ENCODE measurements around the gene SUPT7L.

The SUPT7L gene

GRCh38 chr2:27664622-27665363 is 1.4 kb upstream of the SUPT7L start:
- Histone ChIP-seq H3K27me3 (no peaks in the 10 kb centered on the region), H3K4me3 (peak overlapping the region; percentile 90), H3K9me3 (no peaks in the 10 kb centered on the region), H3K4me1 (peaks cover 30% of the 10 kb centered on the region), H3K27ac (no peak overlapping the region), H3K9ac (peak overlapping the region; percentile 95), H3K36me3 (peaks cover 51% of the 10 kb centered on the region), H4K20me1 (no peaks in the 10 kb centered on the region), H3K4me2 (peak overlapping the region; percentile 97)
- peak; percentile 68; the same call in 1 of the 2 replicates for TF ChIP-seq Cebpa-rat (IDR thresholded peaks at IDR 0.05)

GRCh38 chr2:27664154-27664574 is 750 bp upstream of the SUPT7L start:
- Histone ChIP-seq H3K9me3 (no peaks in the 10 kb centered on the region), H4K20me1 (no peaks in the 10 kb centered on the region), H3K9ac (peak overlapping the region; percentile 95), H3K4me2 (peak overlapping the region; percentile 97), H3K27me3 (no peaks in the 10 kb centered on the region), H3K4me1 (peaks cover 30% of the 10 kb centered on the region), H3K36me3 (peaks cover 50% of the 10 kb centered on the region), H3K4me3 (peak overlapping the region; percentile 90), H3K27ac (peak overlapping the region; percentile 95)
- no peak for TF ChIP-seq Cebpa-rat (IDR thresholded peaks at IDR 0.05)

GRCh38 chr2:27661371-27661770 is 2.0 kb downstream of the SUPT7L start:
- Histone ChIP-seq H3K4me1 (peaks cover 30% of the 10 kb centered on the region), H3K9me3 (no peaks in the 10 kb centered on the region), H3K9ac (no peak overlapping the region), H3K27ac (no peak overlapping the region), H3K36me3 (peaks cover 53% of the 10 kb centered on the region), H3K4me2 (no peak overlapping the region), H3K4me3 (no peak overlapping the region), H4K20me1 (peaks cover 5% of the 10 kb centered on the region; the same call in 1 of the 2 replicates), H3K27me3 (no peaks in the 10 kb centered on the region)
- no peak for TF ChIP-seq Cebpa-rat (IDR thresholded peaks at IDR 0.05)

GRCh38 chr2:27655155-27655951 is 8.1 kb downstream of the SUPT7L start:
- no peak overlapping the region for H3K4me3 ChIP-seq
- H3K27ac ChIP-seq = no peak overlapping the region
- peaks cover 9% of the 10 kb centered on the region; the same call in 1 of the 2 replicates for H4K20me1 ChIP-seq
- no peaks in the 10 kb centered on the region for H3K27me3 ChIP-seq
- no peak overlapping the region for H3K4me2 ChIP-seq
- H3K4me1 ChIP-seq = no peaks in the 10 kb centered on the region
- no peak for TF ChIP-seq Cebpa-rat (IDR thresholded peaks at IDR 0.05)
- no peaks in the 10 kb centered on the region for H3K9me3 ChIP-seq
- H3K36me3 ChIP-seq = peaks cover 96% of the 10 kb centered on the region
- no peak overlapping the region for H3K9ac ChIP-seq

- no peak overlapping the region for H3K4me2 ChIP-seq
- no peak overlapping the region for H3K9ac ChIP-seq
- H3K4me3 ChIP-seq = no peak overlapping the region
- TF ChIP-seq Cebpa-rat (IDR thresholded peaks at IDR 0.05) = no peak
- no peaks in the 10 kb centered on the region for H3K27me3 ChIP-seq
- peaks cover 9% of the 10 kb centered on the region; the same call in 1 of the 2 replicates for H4K20me1 ChIP-seq
- H3K27ac ChIP-seq = no peak overlapping the region
- peaks cover 98% of the 10 kb centered on the region for H3K36me3 ChIP-seq
- no peaks in the 10 kb centered on the region for H3K9me3 ChIP-seq
- H3K4me1 ChIP-seq = no peaks in the 10 kb centered on the region
Measured at GRCh38 chr2:27653397-27653796, 10.0 kb downstream of the SUPT7L start.

GRCh38 chr2:27652790-27653189 is 10.6 kb downstream of the SUPT7L start:
- TF ChIP-seq Cebpa-rat (IDR thresholded peaks at IDR 0.05) = no peak
- no peaks in the 10 kb centered on the region for H3K27me3 ChIP-seq
- H3K4me1 ChIP-seq = no peaks in the 10 kb centered on the region
- no peaks in the 10 kb centered on the region for H3K9me3 ChIP-seq
- H3K4me2 ChIP-seq = no peak overlapping the region
- no peak overlapping the region for H3K4me3 ChIP-seq
- H3K9ac ChIP-seq = no peak overlapping the region
- no peak overlapping the region for H3K27ac ChIP-seq
- peaks cover 100% of the 10 kb centered on the region for H3K36me3 ChIP-seq
- peaks cover 9% of the 10 kb centered on the region; the same call in 1 of the 2 replicates for H4K20me1 ChIP-seq

- H3K4me3 ChIP-seq = no peak overlapping the region
Measured at GRCh38 chr2:27652341-27652740, 11.1 kb downstream of the SUPT7L start.

GRCh38 chr2:27651056-27651455 is 12.4 kb downstream of the SUPT7L start:
- TF ChIP-seq Cebpa-rat (IDR thresholded peaks at IDR 0.05) = no peak
- H3K4me2 ChIP-seq = no peak overlapping the region
- H3K4me3 ChIP-seq = no peak overlapping the region
- 0 out of 2 replicates have a peak, but pooled peaks cover 4% of the 10 kb centered on the region for H4K20me1 ChIP-seq
- no peak overlapping the region for H3K9ac ChIP-seq
- H3K9me3 ChIP-seq = no peaks in the 10 kb centered on the region
- H3K4me1 ChIP-seq = no peaks in the 10 kb centered on the region
- H3K27me3 ChIP-seq = no peaks in the 10 kb centered on the region
- peaks cover 100% of the 10 kb centered on the region for H3K36me3 ChIP-seq
- H3K27ac ChIP-seq = no peak overlapping the region

More at GRCh38 chr2:27652341-27652740, 11.1 kb downstream of the SUPT7L start:
- peaks cover 100% of the 10 kb centered on the region for H3K36me3 ChIP-seq
- H3K9ac ChIP-seq = no peak overlapping the region
- TF ChIP-seq Cebpa-rat (IDR thresholded peaks at IDR 0.05) = no peak
- H3K4me1 ChIP-seq = no peaks in the 10 kb centered on the region
- H3K4me2 ChIP-seq = no peak overlapping the region
- no peaks in the 10 kb centered on the region for H3K9me3 ChIP-seq
- H3K27me3 ChIP-seq = no peaks in the 10 kb centered on the region
- peaks cover 8% of the 10 kb centered on the region; the same call in 1 of the 2 replicates for H4K20me1 ChIP-seq
- H3K27ac ChIP-seq = no peak overlapping the region

GRCh38 chr2:27647737-27648136 is 15.7 kb downstream of the SUPT7L start:
- no peak for TF ChIP-seq Cebpa-rat (IDR thresholded peaks at IDR 0.05)
- H3K36me3 ChIP-seq = peaks cover 93% of the 10 kb centered on the region

GRCh38 chr2:27647289-27647688 is 16.1 kb downstream of the SUPT7L start:
- Histone ChIP-seq H3K27me3 (no peaks in the 10 kb centered on the region), H3K36me3 (peaks cover 93% of the 10 kb centered on the region), H3K27ac (no peak overlapping the region), H3K4me3 (no peak overlapping the region), H4K20me1 (no peaks in the 10 kb centered on the region), H3K9me3 (no peaks in the 10 kb centered on the region), H3K9ac (no peak overlapping the region), H3K4me1 (no peaks in the 10 kb centered on the region), H3K4me2 (no peak overlapping the region)
- TF ChIP-seq Cebpa-rat (IDR thresholded peaks at IDR 0.05) = no peak

More at GRCh38 chr2:27647737-27648136, 15.7 kb downstream of the SUPT7L start:
- Histone ChIP-seq H3K27me3 (no peaks in the 10 kb centered on the region), H4K20me1 (no peaks in the 10 kb centered on the region), H3K4me3 (no peak overlapping the region), H3K27ac (no peak overlapping the region), H3K4me1 (no peaks in the 10 kb centered on the region), H3K9ac (no peak overlapping the region), H3K9me3 (no peaks in the 10 kb centered on the region), H3K4me2 (no peak overlapping the region)
